ENCODE results near the gene VMP1.

Gene VMP1

GRCh38 chr17:59793205-59793604, 85.8 kb downstream of the VMP1 start:
- ChIA-PET CTCF (no interaction called here), POLR2A (interaction anchor here (1.5 kb wide), 1 partner anchor 45 kb away, joined by 11 read pairs; no protein-coding TSS in a partner anchor)
- no peak for DNase-seq (ENCODE audit: low read depth, low spot score)
- H3K4me3 ChIP-seq (ENCODE audit: low read depth, low read length): no peak overlapping the region
- TF ChIP-seq CTCF (IDR thresholded peaks at IDR 0.05; ENCODE audit: insufficient read depth, low read length, missing control alignments): no peak

- no peak for TF ChIP-seq CTCF (IDR thresholded peaks at IDR 0.05; ENCODE audit: insufficient read depth, low read length, missing control alignments)
- CTCF ChIA-PET: interaction anchor here (1.1 kb wide), 1 partner anchor 22 kb away, joined by 3 read pairs; no protein-coding TSS in a partner anchor
- DNase-seq (ENCODE audit: low read depth, low spot score): no peak
- POLR2A ChIA-PET: interaction anchor here (1.0 to 1.2 kb wide), 2 partner anchors 42 to 48 kb away, joined by 5 to 8 read pairs; no protein-coding TSS in a partner anchor
- no peak overlapping the region for H3K4me3 ChIP-seq (ENCODE audit: low read depth, low read length)
Observed at GRCh38 chr17:59796138-59796537, 88.7 kb downstream of the VMP1 start.

GRCh38 chr17:59796785-59797205, 89.3 kb downstream of the VMP1 start:
- CTCF ChIA-PET: interaction anchor here (1.1 kb wide), 1 partner anchor 21 kb away, joined by 3 read pairs; no protein-coding TSS in a partner anchor

GRCh38 chr17:59798111-59798510, 90.7 kb downstream of the VMP1 start:
- no peak for TF ChIP-seq CTCF (IDR thresholded peaks at IDR 0.05; ENCODE audit: insufficient read depth, low read length, missing control alignments)
- CTCF ChIA-PET: interaction anchor here (0.9 kb wide), 1 partner anchor 20 kb away, joined by 3 read pairs; no protein-coding TSS in a partner anchor
- H3K4me3 ChIP-seq (ENCODE audit: low read depth, low read length): no peak overlapping the region
- POLR2A ChIA-PET: no interaction called here
- no peak for DNase-seq (ENCODE audit: low read depth, low spot score)

More at GRCh38 chr17:59796785-59797205, 89.3 kb downstream of the VMP1 start:
- TF ChIP-seq CTCF (IDR thresholded peaks at IDR 0.05; ENCODE audit: insufficient read depth, low read length, missing control alignments): no peak
- POLR2A ChIA-PET: interaction anchor here (0.9 to 1.2 kb wide), 3 partner anchors 10 to 47 kb away, joined by 3 to 8 read pairs (median 5); no protein-coding TSS in a partner anchor
- no peak for DNase-seq (ENCODE audit: low read depth, low spot score)
- no peak overlapping the region for H3K4me3 ChIP-seq (ENCODE audit: low read depth, low read length)

- no peak overlapping the region for H3K4me3 ChIP-seq (ENCODE audit: low read depth, low read length)
- CTCF ChIA-PET: no interaction called here
- POLR2A ChIA-PET: no interaction called here
- TF ChIP-seq CTCF (IDR thresholded peaks at IDR 0.05; ENCODE audit: insufficient read depth, low read length, missing control alignments): no peak
- DNase-seq (ENCODE audit: low read depth, low spot score): no peak
Observed at GRCh38 chr17:59800530-59800942, 93.1 kb downstream of the VMP1 start.

GRCh38 chr17:59802160-59802559, 94.7 kb downstream of the VMP1 start:
- no peak for TF ChIP-seq CTCF (IDR thresholded peaks at IDR 0.05; ENCODE audit: insufficient read depth, low read length, missing control alignments)
- no peak overlapping the region for H3K4me3 ChIP-seq (ENCODE audit: low read depth, low read length)
- POLR2A ChIA-PET: no interaction called here
- DNase-seq (ENCODE audit: low read depth, low spot score): no peak
- CTCF ChIA-PET: no interaction called here

All from AG04449 (cell line).